Measurements from ENCODE around the gene ARHGAP44.

DNA sequence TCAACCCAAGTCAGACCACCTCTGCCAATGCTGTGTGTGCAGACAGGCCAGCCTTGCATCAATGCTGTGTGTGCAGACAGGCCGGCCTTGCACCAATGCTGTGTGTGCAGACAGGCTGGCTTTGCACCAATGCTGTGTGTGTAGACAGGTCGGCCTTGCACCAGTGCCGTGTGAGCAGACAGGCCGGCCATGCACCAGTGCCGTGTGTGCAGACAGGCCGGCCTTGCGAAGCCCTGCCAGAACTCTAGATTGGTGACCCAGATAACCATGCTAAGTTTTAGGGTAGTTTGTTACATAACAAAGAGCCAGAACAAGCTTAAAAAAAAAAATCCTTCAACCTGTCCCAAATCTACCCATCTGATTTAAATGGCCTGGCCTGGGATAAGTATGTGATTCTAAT, 174.2 kb downstream of the ARHGAP44 start:
- TF ChIP-seq POLR2A (IDR thresholded peaks at IDR 0.05; ENCODE audit: extremely low read depth, insufficient read length): no peak
- TF ChIP-seq, protein P1, sequence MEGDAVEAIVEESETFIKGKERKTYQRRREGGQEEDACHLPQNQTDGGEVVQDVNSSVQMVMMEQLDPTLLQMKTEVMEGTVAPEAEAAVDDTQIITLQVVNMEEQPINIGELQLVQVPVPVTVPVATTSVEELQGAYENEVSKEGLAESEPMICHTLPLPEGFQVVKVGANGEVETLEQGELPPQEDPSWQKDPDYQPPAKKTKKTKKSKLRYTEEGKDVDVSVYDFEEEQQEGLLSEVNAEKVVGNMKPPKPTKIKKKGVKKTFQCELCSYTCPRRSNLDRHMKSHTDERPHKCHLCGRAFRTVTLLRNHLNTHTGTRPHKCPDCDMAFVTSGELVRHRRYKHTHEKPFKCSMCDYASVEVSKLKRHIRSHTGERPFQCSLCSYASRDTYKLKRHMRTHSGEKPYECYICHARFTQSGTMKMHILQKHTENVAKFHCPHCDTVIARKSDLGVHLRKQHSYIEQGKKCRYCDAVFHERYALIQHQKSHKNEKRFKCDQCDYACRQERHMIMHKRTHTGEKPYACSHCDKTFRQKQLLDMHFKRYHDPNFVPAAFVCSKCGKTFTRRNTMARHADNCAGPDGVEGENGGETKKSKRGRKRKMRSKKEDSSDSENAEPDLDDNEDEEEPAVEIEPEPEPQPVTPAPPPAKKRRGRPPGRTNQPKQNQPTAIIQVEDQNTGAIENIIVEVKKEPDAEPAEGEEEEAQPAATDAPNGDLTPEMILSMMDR (IDR thresholded peaks at IDR 0.05; ENCODE audit: low read depth, low read length): no peak
- TF ChIP-seq, protein P2, sequence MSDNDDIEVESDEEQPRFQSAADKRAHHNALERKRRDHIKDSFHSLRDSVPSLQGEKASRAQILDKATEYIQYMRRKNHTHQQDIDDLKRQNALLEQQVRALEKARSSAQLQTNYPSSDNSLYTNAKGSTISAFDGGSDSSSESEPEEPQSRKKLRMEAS (IDR thresholded peaks at IDR 0.05; ENCODE audit: low read depth, low read length): no peak

Data from NB4 (cell line).